ENCODE results near the gene BMPR1B. TPM values are rescaled to one million over a fixed set of nuclear protein-coding genes. Genes with fewer than 3 reads are reported as not detected.
"Not testable (repeated sequence)": the region's sequence is repeated elsewhere in the genome, so short reads cannot be mapped to it uniquely, and the experiment has no call there.

Gene BMPR1B
- total and polyA plus RNA-seq, 2 experiments from 2014 or later: 1.6 to 3.3 TPM

- H3K4me2 ChIP-seq: no peak overlapping the region
- H3K36me3 ChIP-seq (replicated peaks; ENCODE audit: insufficient read depth, low read depth): no peaks in the 10 kb centered on the region
- H3K4me3 ChIP-seq: no peak overlapping the region
- H2AFZ ChIP-seq: no peak overlapping the region
- no peaks in the 10 kb centered on the region for H3K9me3 ChIP-seq (ENCODE audit: low read depth)
- TF ChIP-seq EZH2 (IDR thresholded peaks at IDR 0.05; ENCODE audit: borderline replicate concordance) (no peak), CTCF (IDR thresholded peaks at IDR 0.05; ENCODE audit: poor library complexity) (no peak), EZH2phosphoT487 (IDR thresholded peaks at IDR 0.05; ENCODE audit: low read depth, severe bottlenecking, unreplicated experiment) (no peak)
- no peaks in the 10 kb centered on the region for H3K4me1 ChIP-seq (ENCODE audit: insufficient read depth)
- no peak for DNase-seq (ENCODE audit: low spot score)
- H3K27ac ChIP-seq: no peak overlapping the region
- H4K20me1 ChIP-seq (ENCODE audit: insufficient read depth, poor library complexity, severe bottlenecking): no peaks in the 10 kb centered on the region
- no peaks in the 10 kb centered on the region for H3K79me2 ChIP-seq
- H3K9me2 ChIP-seq (replicated peaks; ENCODE audit: insufficient read depth): no peaks in the 10 kb centered on the region
- no peaks in the 10 kb centered on the region for H3K27me3 ChIP-seq
- 85% methylated on average over 4 of the region's 4 CpGs for WGBS (ENCODE audit: low lambda C conversion rate, missing lambda C conversion rate)
Observed at GRCh38 chr4:95129031-95129430, 371.3 kb downstream of the BMPR1B start.

- H3K4me3 ChIP-seq: no peak overlapping the region
- no peaks in the 10 kb centered on the region for H3K27me3 ChIP-seq
- peak overlapping the region; percentile 27 for H3K4me2 ChIP-seq
Observed at GRCh38 chr4:95129821-95130311, 372.1 kb downstream of the BMPR1B start.

GRCh38 chr4:95134016-95134415 lies 376.3 kb downstream of the BMPR1B start:
- H3K27me3 ChIP-seq; H3K9me3 ChIP-seq (ENCODE audit: low read depth); H3K4me1 ChIP-seq (ENCODE audit: insufficient read depth); H3K36me3 ChIP-seq (replicated peaks; ENCODE audit: insufficient read depth, low read depth); H3K4me2 ChIP-seq; H3K9me2 ChIP-seq (replicated peaks; ENCODE audit: insufficient read depth); DNase-seq (ENCODE audit: low spot score); H3K79me2 ChIP-seq; H2AFZ ChIP-seq; H3K27ac ChIP-seq; H4K20me1 ChIP-seq (ENCODE audit: insufficient read depth, poor library complexity, severe bottlenecking); H3K4me3 ChIP-seq: not testable (repeated sequence)
- WGBS (ENCODE audit: low lambda C conversion rate, missing lambda C conversion rate): 92% methylated on average over 4 of the region's 4 CpGs

More at GRCh38 chr4:95129821-95130311, 372.1 kb downstream of the BMPR1B start:
- TF ChIP-seq EZH2phosphoT487 (IDR thresholded peaks at IDR 0.05; ENCODE audit: low read depth, severe bottlenecking, unreplicated experiment) (no peak), EZH2 (IDR thresholded peaks at IDR 0.05; ENCODE audit: borderline replicate concordance) (no peak), CTCF (IDR thresholded peaks at IDR 0.05; ENCODE audit: poor library complexity) (no peak)
- H3K9me3 ChIP-seq (ENCODE audit: low read depth): no peaks in the 10 kb centered on the region
- peak; percentile 81 for DNase-seq (ENCODE audit: low spot score)
- H3K4me1 ChIP-seq (ENCODE audit: insufficient read depth): no peaks in the 10 kb centered on the region
- WGBS (ENCODE audit: low lambda C conversion rate, missing lambda C conversion rate): 63% methylated on average over 7 of the region's 7 CpGs
- no peaks in the 10 kb centered on the region for H3K9me2 ChIP-seq (replicated peaks; ENCODE audit: insufficient read depth)
- H2AFZ ChIP-seq: no peak overlapping the region
- H4K20me1 ChIP-seq (ENCODE audit: insufficient read depth, poor library complexity, severe bottlenecking): no peaks in the 10 kb centered on the region
- H3K79me2 ChIP-seq: no peaks in the 10 kb centered on the region
- no peaks in the 10 kb centered on the region for H3K36me3 ChIP-seq (replicated peaks; ENCODE audit: insufficient read depth, low read depth)
- H3K27ac ChIP-seq: peak overlapping the region; percentile 51

GRCh38 chr4:95139424-95139823 lies 381.7 kb downstream of the BMPR1B start:
- H3K4me3 ChIP-seq; DNase-seq (ENCODE audit: low spot score); H4K20me1 ChIP-seq (ENCODE audit: insufficient read depth, poor library complexity, severe bottlenecking); H3K36me3 ChIP-seq (replicated peaks; ENCODE audit: insufficient read depth, low read depth); H3K4me1 ChIP-seq (ENCODE audit: insufficient read depth); H3K4me2 ChIP-seq; H2AFZ ChIP-seq; H3K9me3 ChIP-seq (ENCODE audit: low read depth); H3K79me2 ChIP-seq; H3K27ac ChIP-seq; H3K27me3 ChIP-seq; H3K9me2 ChIP-seq (replicated peaks; ENCODE audit: insufficient read depth): not testable (repeated sequence)
- whole genome bisulfite sequencing (ENCODE audit: low lambda C conversion rate, missing lambda C conversion rate): 88% methylated on average over 12 of the region's 14 CpGs

All from hepatocyte (in vitro differentiated cells).